HG02623 (cell line): ENCODE data around the gene TRAPPC2L.

Experiments
- ATAC-seq: cut with Tn5 transposase; IDR thresholded peaks from one replicate; pipeline ENCODE4 v1.9.1; 2021; ENCODE audit warnings: moderate library complexity; ENCODE audit not compliant: unreplicated experiment

TRAPPC2L gene

GRCh38 chr16:88874938-88875599 is 18.1 kb downstream of the TRAPPC2L start:
- ATAC-seq, result no peak

GRCh38 chr16:88875703-88876234 is 18.8 kb downstream of the TRAPPC2L start:
- no peak for ATAC-seq

GRCh38 chr16:88876942-88877526 is 20.1 kb downstream of the TRAPPC2L start:
- ATAC-seq, result no peak

- no peak for ATAC-seq
These were observed 20.8 kb downstream of the TRAPPC2L start for GRCh38 chr16:88877564-88878289.

GRCh38 chr16:88878356-88878755 is 21.4 kb downstream of the TRAPPC2L start:
- ATAC-seq, result no peak

GRCh38 chr16:88878967-88879787 is 22.2 kb downstream of the TRAPPC2L start:
- ATAC-seq, result no peak

- ATAC-seq, result no peak
These were observed 22.8 kb downstream of the TRAPPC2L start for GRCh38 chr16:88879788-88880055.

- ATAC-seq, result no peak
These were observed 23.5 kb downstream of the TRAPPC2L start for GRCh38 chr16:88880226-88881006.

- no peak for ATAC-seq
These were observed 24.2 kb downstream of the TRAPPC2L start for GRCh38 chr16:88881007-88881615.

GRCh38 chr16:88881675-88882357 is 24.9 kb downstream of the TRAPPC2L start:
- ATAC-seq, result no peak

GRCh38 chr16:88882358-88883030 is 25.6 kb downstream of the TRAPPC2L start:
- no peak for ATAC-seq

- ATAC-seq, result no peak
These were observed 26.4 kb downstream of the TRAPPC2L start for GRCh38 chr16:88883117-88883895.

- no peak for ATAC-seq
These were observed 27.0 kb downstream of the TRAPPC2L start for GRCh38 chr16:88883946-88884345.

GRCh38 chr16:88884569-88885271 is 27.8 kb downstream of the TRAPPC2L start:
- no peak for ATAC-seq

GRCh38 chr16:88885693-88886280 is 28.9 kb downstream of the TRAPPC2L start:
- ATAC-seq, result no peak

- no peak for ATAC-seq
These were observed 29.5 kb downstream of the TRAPPC2L start for GRCh38 chr16:88886420-88886844.

- ATAC-seq, result no peak
These were observed 30.1 kb downstream of the TRAPPC2L start for GRCh38 chr16:88886845-88887521.
